Erythroblast (primary cell): ENCODE results near the gene ITGA7.

Source experiments
- GATA1 ChIP-seq: IDR thresholded peaks from 2 replicates; pipeline ENCODE4 v1.6.1; 2011; ENCODE audit warnings: low read depth, mild to moderate bottlenecking, control low read depth, low read length, moderate library complexity
- POLR2A ChIP-seq: IDR thresholded peaks from 2 replicates; pipeline ENCODE4 v1.6.1; 2011; ENCODE audit warnings: mild to moderate bottlenecking, low read length

GRCh38 chr12:55706568-55707218, 1.0 kb downstream of the ITGA7 start:
- TF ChIP-seq POLR2A (no peak), GATA1 (no peak)
